CD14-positive monocyte (primary cell): ENCODE measurements around the gene ENAM. TPM values are rescaled to one million over a fixed set of nuclear protein-coding genes. Genes with fewer than 3 reads are reported as not detected.

Experiments
- DNase-seq, 3 donors: peaks; one replicate each; pipeline ENCODE4 v3.0.0-alpha.2; 2011 to 2022
- H2AFZ ChIP-seq: 2 replicates; pipeline ENCODE4 v1.6.0; 2012; ENCODE audit warnings: mild to moderate bottlenecking, low read depth, low read length, inconsistent platforms; ENCODE audit not compliant: insufficient read depth, poor library complexity, severe bottlenecking
- H3K27ac ChIP-seq, 2 donors: 1 replicate in 1 of 2; 2 replicates in 1 of 2; pipeline ENCODE4 v1.5.1; 2012 to 2013; ENCODE audit warnings: low read length in 2 of 2, control low read depth in 1 of 2, inconsistent platforms in 1 of 2, low read depth in 1 of 2, mild to moderate bottlenecking in 1 of 2
- H3K27me3 ChIP-seq, 2 donors: one replicate each; pipeline versions ENCODE4 v1.6.0 to v1.6.1; 2011 to 2013; ENCODE audit warnings: low read length in 2 of 2; ENCODE audit not compliant: control insufficient read depth in 2 of 2, insufficient read depth in 2 of 2
- H3K36me3 ChIP-seq, 2 donors: replicated peaks in 1 of 2; 1 replicate in 1 of 2; 2 replicates in 1 of 2; pipeline versions ENCODE4 v1.5.1 to v1.6.1; 2012 to 2013; ENCODE audit warnings: low read length in 2 of 2, control low read depth in 1 of 2, inconsistent platforms in 1 of 2, mild to moderate bottlenecking in 1 of 2; ENCODE audit not compliant: insufficient read depth in 2 of 2, control insufficient read depth in 1 of 2
- H3K4me1 ChIP-seq, 2 donors: 1 replicate in 1 of 2; 2 replicates in 1 of 2; pipeline versions ENCODE4 v1.5.1 to v1.6.1; 2012 to 2013; ENCODE audit warnings: low read length in 2 of 2, control low read depth in 1 of 2, inconsistent platforms in 1 of 2, mild to moderate bottlenecking in 1 of 2, moderate library complexity in 1 of 2; ENCODE audit not compliant: insufficient read depth in 2 of 2, control insufficient read depth in 1 of 2
- H3K4me2 ChIP-seq: replicated peaks from 2 replicates; pipeline ENCODE3; 2012; ENCODE audit warnings: low read length, moderate library complexity, mild to moderate bottlenecking; ENCODE audit not compliant: poor library complexity, severe bottlenecking; ENCODE audit errors: extremely low read depth
- H3K4me3 ChIP-seq, 3 experiments: fragments of 200-600 bp in 1 of 3; sonication (generic) in 1 of 3; replicated peaks in 1 of 3; 1 replicate in 2 of 3; 2 replicates in 1 of 3; pipeline ENCODE4 v1.5.1; 2011 to 2013; ENCODE audit warnings: low read length in 3 of 3, mild to moderate bottlenecking in 3 of 3, control low read depth in 2 of 3, low read depth in 2 of 3, inconsistent platforms in 1 of 3, moderate library complexity in 1 of 3
- H3K79me2 ChIP-seq: 2 replicates; pipeline ENCODE4 v1.6.0; 2012; ENCODE audit warnings: mild to moderate bottlenecking, control low read depth, inconsistent platforms, low read length, moderate library complexity; ENCODE audit not compliant: insufficient read depth
- H3K9ac ChIP-seq: 2 replicates; pipeline ENCODE4 v1.6.0; 2017; ENCODE audit warnings: low read length, mild to moderate bottlenecking; ENCODE audit not compliant: insufficient read depth, poor library complexity, severe bottlenecking
- H3K9me3 ChIP-seq, 2 donors: replicated peaks in 1 of 2; 1 replicate in 1 of 2; 2 replicates in 1 of 2; pipeline versions ENCODE4 v1.5.1 to v1.6.1; 2012 to 2013; ENCODE audit warnings: low read length in 2 of 2, control low read depth in 1 of 2; ENCODE audit not compliant: control insufficient read depth in 1 of 2, insufficient read depth in 1 of 2
- H4K20me1 ChIP-seq: 2 replicates; pipeline ENCODE4 v1.6.0; 2012; ENCODE audit warnings: mild to moderate bottlenecking, low read length, control low read depth, moderate library complexity; ENCODE audit not compliant: insufficient read depth
- H3K27ac Mint-ChIP-seq, 7 donors: one replicate each; pipeline ENCODE4 v1.8.0; 2020; ENCODE audit warnings: mild to moderate bottlenecking in 7 of 7, mixed read lengths in 7 of 7, moderate library complexity in 6 of 7, inconsistent platforms in 2 of 7
- H3K27me3 Mint-ChIP-seq, 3 donors: one replicate each; pipeline ENCODE4 v1.8.0; 2021 to 2022; ENCODE audit warnings: low read depth in 3 of 3, mild to moderate bottlenecking in 3 of 3, mixed read lengths in 3 of 3, moderate library complexity in 3 of 3, inconsistent platforms in 1 of 3
- H3K36me3 Mint-ChIP-seq, 2 donors: one replicate each; pipeline ENCODE4 v1.8.0; 2020; ENCODE audit warnings: mixed read lengths in 2 of 2, inconsistent platforms in 1 of 2, mild to moderate bottlenecking in 1 of 2
- H3K4me1 Mint-ChIP-seq: one replicate; pipeline ENCODE4 v1.8.0; 2020; ENCODE audit warnings: mild to moderate bottlenecking, mixed read lengths
- H3K4me3 Mint-ChIP-seq, 2 donors: one replicate each; pipeline ENCODE4 v1.8.0; 2020; ENCODE audit warnings: mild to moderate bottlenecking in 2 of 2, mixed read lengths in 2 of 2, moderate library complexity in 1 of 2
- H3K9me3 Mint-ChIP-seq, 7 donors: one replicate each; pipeline ENCODE4 v1.8.0; 2020 to 2022; ENCODE audit warnings: mixed read lengths in 7 of 7, mild to moderate bottlenecking in 6 of 7, moderate library complexity in 6 of 7, inconsistent platforms in 2 of 7
- CTCF ChIP-seq: fragments of 200-600 bp; IDR thresholded peaks from one replicate; pipeline ENCODE4 v1.8.0; 2022; ENCODE audit warnings: antibody characterized with exemption, mild to moderate bottlenecking
- WGBS: methylation state at CpG from one replicate; pipeline ENCODE4 v1.1.5; 2013; ENCODE audit warnings: missing lambda C conversion rate; ENCODE audit not compliant: insufficient coverage; 5-methylcytosine and 5-hydroxymethylcytosine counted together
- intact Hi-C, 2 donors: fragments of 100-400 bp; cut with micrococcal nuclease; formaldehyde crosslinking; loops; one replicate each; pipeline versions ENCODE4 v1.15.0 to v1.15.1; 2023
- polyA plus RNA-seq, 3 donors: library from polyadenylated mRNA; depleted of rRNA in 1 of 3; unstranded in 2 of 3; stranded (reverse) in 1 of 3; fragments of 300-500 nt in 2 of 3; fragments of >200 nt in 1 of 3; fragmentation: Illumina TruSeq in 2 of 3; gene quantifications; 1 replicate in 2 of 3; 2 replicates in 1 of 3; pipeline ENCODE4 v1.2.3, GENCODE V29; 2012 to 2021

The ENAM gene
- polyA plus RNA-seq, 3 donors: not detected

GRCh38 chr4:70670332-70671014, 41.9 kb downstream of the ENAM start:
- Mint-ChIP-seq H3K27me3 (peaks cover 0 to 3% (median 0%) of the 10 kb centered on the region in 3 donors), H3K4me3 (no peak overlapping the region), H3K36me3 (no peaks in the 10 kb centered on the region), H3K4me1 (peaks cover 3% of the 10 kb centered on the region), H3K9me3 (peaks cover 0 to 2% (median 0%) of the 10 kb centered on the region in 7 donors), H3K27ac (peak overlapping the region in 1 of 7 donors; percentile 1)
- no peak for TF ChIP-seq CTCF
- intact Hi-C loops: no loop called here
- no peaks in the 10 kb centered on the region for H4K20me1 ChIP-seq
- no peak overlapping the region for H3K4me3 ChIP-seq
- no peak overlapping the region for H2AFZ ChIP-seq
- H3K9ac ChIP-seq: no peak overlapping the region
- no peak for DNase-seq
- H3K27me3 ChIP-seq: no peaks in the 10 kb centered on the region
- no peaks in the 10 kb centered on the region for H3K9me3 ChIP-seq
- no peaks in the 10 kb centered on the region for H3K36me3 ChIP-seq
- H3K4me1 ChIP-seq: no peaks in the 10 kb centered on the region
- H3K27ac ChIP-seq: no peak overlapping the region
- WGBS: 80% methylated on average over 1 of the region's 5 CpGs
- no peaks in the 10 kb centered on the region for H3K79me2 ChIP-seq
- H3K4me2 ChIP-seq: no peak overlapping the region

- DNase-seq: no peak
- Mint-ChIP-seq H3K36me3 (no peaks in the 10 kb centered on the region), H3K9me3 (peaks cover 0 to 2% (median 0%) of the 10 kb centered on the region in 7 donors), H3K4me1 (peaks cover 3% of the 10 kb centered on the region), H3K27ac (peak overlapping the region in 1 of 7 donors; percentile 53), H3K27me3 (peaks cover 0 to 3% (median 0%) of the 10 kb centered on the region in 3 donors), H3K4me3 (no peak overlapping the region)
- no peaks in the 10 kb centered on the region for H3K27me3 ChIP-seq
- H3K79me2 ChIP-seq: no peaks in the 10 kb centered on the region
- no peak overlapping the region for H3K4me3 ChIP-seq
- no peak overlapping the region for H3K4me2 ChIP-seq
- H3K9me3 ChIP-seq: no peaks in the 10 kb centered on the region
- no peak overlapping the region for H3K9ac ChIP-seq
- no peak overlapping the region for H2AFZ ChIP-seq
- no peaks in the 10 kb centered on the region for H3K4me1 ChIP-seq
- intact Hi-C loops: no loop called here
- TF ChIP-seq CTCF: no peak
- no peaks in the 10 kb centered on the region for H4K20me1 ChIP-seq
- no peak overlapping the region for H3K27ac ChIP-seq
- WGBS: no CpG with 5 or more reads among the region's 2 CpGs
- H3K36me3 ChIP-seq: no peaks in the 10 kb centered on the region
Measured at GRCh38 chr4:70671091-70671490, 42.5 kb downstream of the ENAM start.
